A549 (cell line): ENCODE measurements around the gene PFDN1. TPM values are rescaled to one million over a fixed set of nuclear protein-coding genes. Genes with fewer than 3 reads are reported as not detected.
A peak's percentile ranks its signal among the peaks of the same experiment; 100 is the strongest.

Experiments
- ATAC-seq, 2 experiments: fragments of 200-7000 bp in 1 of 2; fragments of >200 bp in 1 of 2; cut with Nextera tagmentation in 1 of 2; cut with Tn5 transposase in 1 of 2; 3 replicates each; pipeline versions ENCODE4 v1.8.0 to v1.9.1; 2018 to 2020; ENCODE audit warnings: mild to moderate bottlenecking in 1 of 2, moderate library complexity in 1 of 2
- CTCF ChIA-PET: fragments of 300-600 bp; sonication (Branson Sonifier 250); formaldehyde crosslinking; extraction: SDS; loops from one replicate; lab custom pipeline; 2021; ENCODE audit warnings: antibody characterized with exemption, inconsistent platforms; lab: Yijun Ruan, JAX
- POLR2A ChIA-PET: fragments of 350-600 bp; formaldehyde crosslinking; extraction: SDS; loops from one replicate; lab custom pipeline; 2021; ENCODE audit warnings: antibody characterized with exemption, inconsistent platforms; lab: Yijun Ruan, JAX
- DNase-seq, 2 experiments: peaks; one replicate each; pipeline versions ENCODE4 v3.0.0 to v3.0.0-alpha.2; 2011 to 2016; ENCODE audit warnings: low read depth in 1 of 2, low spot score in 1 of 2
- FAIRE-seq: peaks from 2 replicates; lab custom pipeline; 2011; peaks lifted over from hg19 to GRCh38; lab: Jason Lieb, UNC
- H3K27ac ChIP-seq, 2 experiments: fragments of >200 bp; sonication (Bioruptor Twin); formaldehyde crosslinking; 3 replicates each; pipeline ENCODE4 v1.5.1; 2016 to 2017
- H3K4me1 ChIP-seq: fragments of >200 bp; sonication (Bioruptor Twin); formaldehyde crosslinking; 3 replicates; pipeline ENCODE4 v1.6.1; 2016
- H3K4me2 ChIP-seq: fragments of >200 bp; sonication (Bioruptor Twin); formaldehyde crosslinking; 3 replicates; pipeline ENCODE4 v1.6.1; 2016
- H3K4me3 ChIP-seq: fragments of >200 bp; sonication (Bioruptor Twin); formaldehyde crosslinking; 3 replicates; pipeline ENCODE4 v1.5.1; 2016
- H3K9me3 ChIP-seq: fragments of >200 bp; sonication (Bioruptor Twin); formaldehyde crosslinking; 3 replicates; pipeline ENCODE4 v1.6.1; 2016
- CEBPB ChIP-seq, 2 experiments: fragments of >200 bp in 1 of 2; sonication (Bioruptor Twin) in 1 of 2; formaldehyde crosslinking in 1 of 2; IDR thresholded peaks; 2 replicates each; pipeline ENCODE4 v1.6.1; 2012 to 2016
- CHD2 ChIP-seq: fragments of 150-350 bp; IDR thresholded peaks from 2 replicates; pipeline ENCODE4 v1.6.1; 2014; ENCODE audit warnings: low read length; ENCODE audit not compliant: partially characterized antibody
- EHF ChIP-seq: fragments of 250-450 bp; sonication (Bioruptor Pico); IDR thresholded peaks from 2 replicates; pipeline ENCODE4 v1.5.0; 2020; ENCODE audit warnings: mild to moderate bottlenecking
- EP300 ChIP-seq, 2 experiments: fragments of >200 bp; sonication (Bioruptor Twin); formaldehyde crosslinking; IDR thresholded peaks; 2 replicates in 1 of 2; 3 replicates in 1 of 2; pipeline ENCODE4 v1.6.1; 2016 to 2017
- FOSB ChIP-seq: fragments of 250-450 bp; sonication (Bioruptor Pico); IDR thresholded peaks from 2 replicates; pipeline ENCODE4 v1.5.0; 2020; ENCODE audit warnings: mild to moderate bottlenecking, moderate library complexity
- FOXS1 ChIP-seq: fragments of 250-450 bp; sonication (Bioruptor Pico); IDR thresholded peaks from 2 replicates; pipeline ENCODE4 v1.5.0; 2020; ENCODE audit warnings: mild to moderate bottlenecking, moderate library complexity
- HOXB13 ChIP-seq: fragments of 250-450 bp; sonication (Bioruptor Pico); IDR thresholded peaks from 2 replicates; pipeline ENCODE4 v1.5.0; 2020; ENCODE audit warnings: low read depth, mild to moderate bottlenecking, moderate library complexity
- HOXB5 ChIP-seq: fragments of 250-450 bp; sonication (Bioruptor Pico); IDR thresholded peaks from 2 replicates; pipeline ENCODE4 v1.5.0; 2020; ENCODE audit warnings: mild to moderate bottlenecking, moderate library complexity
- JUN ChIP-seq, 2 experiments: fragments of >200 bp; sonication (Bioruptor Twin); formaldehyde crosslinking; IDR thresholded peaks; 2 replicates in 1 of 2; 3 replicates in 1 of 2; pipeline ENCODE4 v1.6.1; 2016 to 2017
- JUNB ChIP-seq: fragments of >200 bp; sonication (Bioruptor Twin); formaldehyde crosslinking; IDR thresholded peaks from 2 replicates; pipeline ENCODE4 v1.6.1; 2016
- MAZ ChIP-seq: fragments of 150-350 bp; IDR thresholded peaks from 2 replicates; pipeline ENCODE4 v1.6.1; 2014; ENCODE audit warnings: antibody characterized with exemption, low read depth, low read length, borderline replicate concordance
- NR3C1 ChIP-seq: fragments of >200 bp; sonication (Bioruptor Twin); formaldehyde crosslinking; IDR thresholded peaks from 3 replicates; pipeline ENCODE4 v1.6.1; 2017
- PBX3 ChIP-seq: IDR thresholded peaks from 2 replicates; pipeline ENCODE4 v1.6.1; 2012
- POLR2AphosphoS2 ChIP-seq: conservative IDR thresholded peaks from 2 replicates; pipeline ENCODE4 v1.6.1; 2012; ENCODE audit warnings: low read length, improper control_type of control experiment, inconsistent platforms
- REST ChIP-seq: fragments of 200-600 bp; sonication (generic); IDR thresholded peaks from 2 replicates; pipeline ENCODE4 v1.6.1; 2016; ENCODE audit warnings: antibody characterized with exemption, mild to moderate bottlenecking, moderate library complexity
- TP53 ChIP-seq: fragments of 250-450 bp; sonication (Bioruptor Pico); IDR thresholded peaks from 2 replicates; pipeline ENCODE4 v1.5.0; 2021; ENCODE audit warnings: mild to moderate bottlenecking, moderate library complexity
- ZC3H11A ChIP-seq: fragments of 450-650 bp; IDR thresholded peaks from 2 replicates; pipeline ENCODE4 v1.6.1; 2014; ENCODE audit warnings: antibody characterized with exemption, mild to moderate bottlenecking
- ZNF302 ChIP-seq: fragments of 250-450 bp; sonication (Bioruptor Pico); IDR thresholded peaks from 2 replicates; pipeline ENCODE4 v1.9.0; 2021; ENCODE audit warnings: inconsistent platforms, mild to moderate bottlenecking, moderate library complexity
- WGBS: methylation state at CpG from one replicate; pipeline ENCODE4 v1.1.6; 2017; ENCODE audit errors: missing lambda C conversion rate; 5-methylcytosine and 5-hydroxymethylcytosine counted together
- polyA plus RNA-seq, 4 experiments: library from polyadenylated mRNA; depleted of rRNA in 3 of 4; stranded (reverse); fragments of >200 nt; fragmentation: RNase III in 1 of 4; extraction: RNeasy Plus Mini Kit Qiagen cat#74134 plus additional on column Dnase treatment in 1 of 4; gene quantifications; 2 replicates in 3 of 4; 3 replicates in 1 of 4; pipeline ENCODE4 v1.2.3, GENCODE V29; 2011 to 2017

Gene PFDN1
- polyA plus RNA-seq, 2 of the 4 experiments (the other 2 are of a cell fraction), result 90.4 to 201 TPM

- 24% methylated on average over 8 of the region's 9 CpGs for WGBS
- CTCF ChIA-PET, result interaction anchor here (1.0 to 4.0 kb wide), 6 partner anchors 18 to 84 kb away, joined by 3 to 29 read pairs (median 4); partner anchors contain the start of gene HBEGF
- Histone ChIP-seq H3K4me3 (no peak overlapping the region), H3K4me2 (peak overlapping the region; percentile 75), H3K9me3 (no peaks in the 10 kb centered on the region), H3K4me1 (peaks cover 51% of the 10 kb centered on the region), H3K27ac (peak overlapping the region; percentile 66 to 89)
- 0 out of 5 replicates have a peak, but pooled peaks of 1 of the 2 experiments have one; percentile 10 for TF ChIP-seq EP300 (IDR thresholded peaks at IDR 0.05)
- peak in 1 of 2 experiments; percentile 39; a peak in 1 of 5 replicates for TF ChIP-seq JUN (IDR thresholded peaks at IDR 0.05)
- TF ChIP-seq EHF, result no peak
- TF ChIP-seq JUNB, result no peak
- TF ChIP-seq MAZ, result no peak
- FAIRE-seq (no peak), DNase-seq (peak in 1 of 2 experiments; percentile 47), ATAC-seq (peak; percentile 67 to 76)
- POLR2A ChIA-PET, result interaction anchor here (0.9 to 2.7 kb wide), 3 partner anchors 20 to 28 kb away, joined by 3 to 13 read pairs (median 4); partner anchors contain the start of genes HBEGF and PFDN1
Observed at GRCh38 chr5:140322751-140323731, 20.1 kb upstream of the PFDN1 start.

- CTCF ChIA-PET, result interaction anchor here (0.5 to 4.0 kb wide), 7 partner anchors 9 to 371 kb away, joined by 3 to 29 read pairs (median 3); partner anchors contain the start of genes HBEGF and PFDN1
- Histone ChIP-seq H3K4me2 (no peak overlapping the region), H3K4me3 (no peak overlapping the region), H3K27ac (peak overlapping the region in 1 of 2 experiments; percentile 89; a peak in 4 of 6 replicates), H3K9me3 (no peaks in the 10 kb centered on the region), H3K4me1 (peaks cover 51% of the 10 kb centered on the region)
- POLR2A ChIA-PET, result interaction anchor here (2.7 kb wide), 1 partner anchor 24 kb away, joined by 13 read pairs; the partner anchor contains the start of gene HBEGF
- 95% methylated on average over 2 of the region's 2 CpGs for WGBS
- FAIRE-seq, result no peak
- DNase-seq, result no peak
- TF ChIP-seq CHD2 (no peak), HOXB5 (CRISPR knock-in tag) (no peak), ZNF302 (CRISPR knock-in tag) (no peak), FOSB (CRISPR knock-in tag) (no peak), NR3C1 (no peak), CEBPB (IDR thresholded peaks at IDR 0.05) (no peak), REST (no peak)
- no peak for ATAC-seq
Observed at GRCh38 chr5:140321796-140322195, 18.9 kb upstream of the PFDN1 start.

- H3K4me2 ChIP-seq, result no peak overlapping the region
- peaks cover 49% of the 10 kb centered on the region for H3K4me1 ChIP-seq
- no peak for TF ChIP-seq POLR2AphosphoS2
- no peak for TF ChIP-seq HOXB13
- no peak for TF ChIP-seq PBX3
- TF ChIP-seq ZC3H11A, result no peak
- TF ChIP-seq FOXS1, result no peak
- no peak for TF ChIP-seq TP53
- ChIA-PET CTCF (interaction anchor here (1.0 to 4.0 kb wide), 3 partner anchors 11 to 75 kb away, joined by 5 to 19 read pairs (median 14); no protein-coding TSS in a partner anchor), POLR2A (no interaction called here)
- H3K4me3 ChIP-seq, result no peak overlapping the region
- ATAC-seq (no peak), DNase-seq (no peak), FAIRE-seq (no peak)
- no peaks in the 10 kb centered on the region for H3K9me3 ChIP-seq
- H3K27ac ChIP-seq, result 0 out of 6 replicates have a peak overlapping the region, but pooled peaks of 1 of the 2 experiments have one; percentile 9
- 93% methylated on average over 1 of the region's 1 CpG for WGBS
Observed at GRCh38 chr5:140319833-140320232, 16.9 kb upstream of the PFDN1 start.
